Naive thymus-derived CD8-positive, alpha-beta T cell (primary cell): ENCODE measurements around the gene GORASP2. TPM values are rescaled to one million over a fixed set of nuclear protein-coding genes. Genes with fewer than 3 reads are reported as not detected.

ENCODE experiments used
- ATAC-seq, 2 donors: fragments of 150-1000 bp; cut with Tn5 transposase in 1 of 2; sonication (Bioruptor Pico), chemical (Tn5 transposase) in 1 of 2; 1 replicate in 1 of 2; 2 replicates in 1 of 2; pipeline ENCODE4 v1.10.0; 2021; ENCODE audit warnings: mild to moderate bottlenecking in 2 of 2, moderate library complexity in 2 of 2
- POLR2A ChIA-PET: fragments of 350-600 bp; sonication (Branson Sonifier 250); formaldehyde crosslinking; loops from one replicate; lab custom pipeline; 2021; ENCODE audit warnings: antibody characterized with exemption; lab: Charles Lee
- DNase-seq, 10 donors: peaks; one replicate each; pipeline versions ENCODE4 v3.0.0 to v3.0.0-alpha.2; 2020 to 2022
- H3K27ac Mint-ChIP-seq, 10 donors: one replicate each; pipeline ENCODE4 v1.8.0; 2020 to 2022; ENCODE audit warnings: mild to moderate bottlenecking in 10 of 10, mixed read lengths in 10 of 10, moderate library complexity in 4 of 10, inconsistent platforms in 1 of 10
- H3K27me3 Mint-ChIP-seq, 5 donors: one replicate each; pipeline ENCODE4 v1.8.0; 2021 to 2022; ENCODE audit warnings: mixed read lengths in 5 of 5
- H3K36me3 Mint-ChIP-seq, 3 donors: one replicate each; pipeline ENCODE4 v1.8.0; 2020 to 2022; ENCODE audit warnings: mixed read lengths in 3 of 3, mild to moderate bottlenecking in 2 of 3, inconsistent platforms in 1 of 3
- H3K4me1 Mint-ChIP-seq, 4 donors: one replicate each; pipeline ENCODE4 v1.8.0; 2021 to 2022; ENCODE audit warnings: mixed read lengths in 4 of 4
- H3K4me3 Mint-ChIP-seq, 10 donors: one replicate each; pipeline ENCODE4 v1.8.0; 2020 to 2022; ENCODE audit warnings: mild to moderate bottlenecking in 10 of 10, mixed read lengths in 10 of 10, moderate library complexity in 6 of 10, inconsistent platforms in 1 of 10
- H3K9me3 Mint-ChIP-seq, 9 donors: one replicate each; pipeline ENCODE4 v1.8.0; 2020 to 2022; ENCODE audit warnings: mixed read lengths in 9 of 9, mild to moderate bottlenecking in 3 of 9, inconsistent platforms in 1 of 9, moderate library complexity in 1 of 9
- polyA plus RNA-seq, 3 donors: library from polyadenylated mRNA; unstranded; fragments of 300-500 nt; fragmentation: Illumina TruSeq; gene quantifications; one replicate each; pipeline ENCODE4 v1.2.3, GENCODE V29; 2021
- total RNA-seq, 8 experiments: library from RNA in 2 of 8; stranded (reverse) in 2 of 8; gene quantifications; one replicate each; pipeline ENCODE4 v1.2.3 and lab custom pipeline; 2021 to 2026

The GORASP2 gene
- total and polyA plus RNA-seq, 5 experiments from 2014 or later = 66.0 to 91.9 (median 74.7) TPM

- no peaks in the 10 kb centered on the region for H3K27me3 Mint-ChIP-seq
- peak overlapping the region in 2 of 10 donors; percentile 5 to 16 for H3K4me3 Mint-ChIP-seq
- peaks cover 10 to 30% (median 28%) of the 10 kb centered on the region in 4 donors for H3K4me1 Mint-ChIP-seq
- H3K36me3 Mint-ChIP-seq = peaks cover 0 to 3% (median 2%) of the 10 kb centered on the region in 3 donors
- ATAC-seq (no peak), DNase-seq (no peak)
- POLR2A ChIA-PET = no interaction called here
- H3K9me3 Mint-ChIP-seq = peaks cover 0 to 3% (median 0%) of the 10 kb centered on the region in 9 donors
- H3K27ac Mint-ChIP-seq = peak overlapping the region in 6 of 10 donors; percentile 21 to 77 (median 48)
Measured at GRCh38 chr2:170926743-170927297, 2.2 kb upstream of the GORASP2 start.

GRCh38 chr2:170928036-170928823, 823 bp upstream of the GORASP2 start:
- POLR2A ChIA-PET = interaction anchor here (0.6 to 4.0 kb wide), 11 partner anchors 9 to 1628 kb away, joined by 3 to 41 read pairs (median 5); partner anchors contain the start of genes DCAF17, METTL8, PDK1 and TLK1
- peak in 3 of 10 donors; percentile 1 to 4 (median 4) for DNase-seq

GRCh38 chr2:170929686-170930050, 615 bp downstream of the GORASP2 start:
- POLR2A ChIA-PET = interaction anchor here (1.2 to 4.0 kb wide), 7 partner anchors 11 to 504 kb away, joined by 4 to 41 read pairs (median 8); partner anchors contain the start of genes DCAF17, METTL8 and TLK1
- peaks cover 0 to 15% (median 3%) of the 10 kb centered on the region in 3 donors for H3K36me3 Mint-ChIP-seq
- H3K27ac Mint-ChIP-seq = peak overlapping the region; percentile 93 to 99 (median 95)
- peak overlapping the region; percentile 93 to 99 (median 96) for H3K4me3 Mint-ChIP-seq
- no peaks in the 10 kb centered on the region for H3K9me3 Mint-ChIP-seq
- peaks cover 15 to 50% (median 45%) of the 10 kb centered on the region in 4 donors for H3K4me1 Mint-ChIP-seq
- no peaks in the 10 kb centered on the region for H3K27me3 Mint-ChIP-seq
- peak in 6 of 10 donors; percentile 2 to 65 (median 28) for DNase-seq
- ATAC-seq = peak in 1 of 2 donors; percentile 1

More at GRCh38 chr2:170928036-170928823, 823 bp upstream of the GORASP2 start:
- Mint-ChIP-seq H3K4me1 (peaks cover 13 to 40% (median 36%) of the 10 kb centered on the region in 4 donors), H3K9me3 (no peaks in the 10 kb centered on the region), H3K27ac (peak overlapping the region; percentile 86 to 95 (median 94)), H3K4me3 (peak overlapping the region; percentile 83 to 99 (median 93)), H3K27me3 (no peaks in the 10 kb centered on the region), H3K36me3 (peaks cover 0 to 7% (median 3%) of the 10 kb centered on the region in 3 donors)
- ATAC-seq = no peak

- Mint-ChIP-seq H3K9me3 (no peaks in the 10 kb centered on the region), H3K27me3 (no peaks in the 10 kb centered on the region), H3K36me3 (peaks cover 0 to 22% (median 3%) of the 10 kb centered on the region in 3 donors), H3K4me1 (peaks cover 15 to 53% (median 50%) of the 10 kb centered on the region in 4 donors), H3K4me3 (peak overlapping the region; percentile 93 to 99 (median 96)), H3K27ac (peak overlapping the region; percentile 93 to 99 (median 95))
- ATAC-seq = peak; percentile 28 to 45
- POLR2A ChIA-PET = interaction anchor here (0.8 to 4.0 kb wide), 8 partner anchors 11 to 507 kb away, joined by 3 to 41 read pairs (median 4); partner anchors contain the start of genes DCAF17, METTL8 and TLK1
- DNase-seq = peak; percentile 27 to 78 (median 60)
Measured at GRCh38 chr2:170930131-170930990, 1.3 kb downstream of the GORASP2 start.

- Mint-ChIP-seq H3K27ac (peak overlapping the region in 5 of 10 donors; percentile 95 to 98 (median 95)), H3K4me3 (peak overlapping the region; percentile 15 to 99 (median 96)), H3K9me3 (no peaks in the 10 kb centered on the region), H3K36me3 (peaks cover 0 to 27% (median 3%) of the 10 kb centered on the region in 3 donors), H3K4me1 (peaks cover 16 to 58% (median 54%) of the 10 kb centered on the region in 4 donors), H3K27me3 (no peaks in the 10 kb centered on the region)
- DNase-seq (no peak), ATAC-seq (no peak)
- POLR2A ChIA-PET = interaction anchor here (1.0 to 4.0 kb wide), 4 partner anchors 42 to 506 kb away, joined by 3 to 41 read pairs (median 22); partner anchors contain the start of genes DCAF17, METTL8 and TLK1
Measured at GRCh38 chr2:170930991-170931266, 1.9 kb downstream of the GORASP2 start.

GRCh38 chr2:170932166-170932565, 3.1 kb downstream of the GORASP2 start:
- POLR2A ChIA-PET = interaction anchor here (0.6 kb wide), 1 partner anchor 15 kb away, joined by 6 read pairs; no protein-coding TSS in a partner anchor
- no peaks in the 10 kb centered on the region for H3K27me3 Mint-ChIP-seq
- H3K4me3 Mint-ChIP-seq = peak overlapping the region in 6 of 10 donors; percentile 20 to 68 (median 43)
- H3K27ac Mint-ChIP-seq = peak overlapping the region in 2 of 10 donors; percentile 9 to 30
- DNase-seq (no peak), ATAC-seq (no peak)
- peaks cover 0 to 33% (median 3%) of the 10 kb centered on the region in 3 donors for H3K36me3 Mint-ChIP-seq
- H3K4me1 Mint-ChIP-seq = peaks cover 16 to 64% (median 60%) of the 10 kb centered on the region in 4 donors
- H3K9me3 Mint-ChIP-seq = no peaks in the 10 kb centered on the region

GRCh38 chr2:170932948-170933347, 3.9 kb downstream of the GORASP2 start:
- ATAC-seq = no peak
- Mint-ChIP-seq H3K9me3 (no peaks in the 10 kb centered on the region), H3K27me3 (no peaks in the 10 kb centered on the region), H3K36me3 (peaks cover 0 to 35% (median 3%) of the 10 kb centered on the region in 3 donors), H3K27ac (peak overlapping the region in 1 of 10 donors; percentile 10), H3K4me1 (peaks cover 17 to 70% (median 65%) of the 10 kb centered on the region in 4 donors), H3K4me3 (no peak overlapping the region)
- no peak for DNase-seq
- POLR2A ChIA-PET = no interaction called here

- Mint-ChIP-seq H3K4me1 (peaks cover 26 to 80% (median 78%) of the 10 kb centered on the region in 4 donors), H3K4me3 (peak overlapping the region in 5 of 10 donors; percentile 13 to 56 (median 23)), H3K36me3 (peaks cover 0 to 49% (median 0%) of the 10 kb centered on the region in 3 donors), H3K27me3 (no peaks in the 10 kb centered on the region), H3K9me3 (no peaks in the 10 kb centered on the region), H3K27ac (peak overlapping the region in 3 of 10 donors; percentile 29 to 72 (median 48))
- POLR2A ChIA-PET = interaction anchor here (2.1 kb wide), 1 partner anchor 9 kb away, joined by 5 read pairs; the partner anchor contains the start of gene GORASP2
- ATAC-seq (no peak), DNase-seq (no peak)
Measured at GRCh38 chr2:170937709-170938379, 8.8 kb downstream of the GORASP2 start.

GRCh38 chr2:170940066-170940465, 11.0 kb downstream of the GORASP2 start:
- DNase-seq (peak in 2 of 10 donors; percentile 2 to 4), ATAC-seq (peak in 1 of 2 donors; percentile 57)
- POLR2A ChIA-PET = no interaction called here
- H3K4me3 Mint-ChIP-seq = peak overlapping the region in 7 of 10 donors; percentile 23 to 65 (median 26)
- H3K4me1 Mint-ChIP-seq = peaks cover 30 to 85% (median 79%) of the 10 kb centered on the region in 4 donors
- H3K9me3 Mint-ChIP-seq = no peaks in the 10 kb centered on the region
- H3K27ac Mint-ChIP-seq = peak overlapping the region in 4 of 10 donors; percentile 11 to 70 (median 52)
- peaks cover 0 to 38% (median 0%) of the 10 kb centered on the region in 3 donors for H3K36me3 Mint-ChIP-seq
- no peaks in the 10 kb centered on the region for H3K27me3 Mint-ChIP-seq

GRCh38 chr2:170942615-170943014, 13.6 kb downstream of the GORASP2 start:
- Mint-ChIP-seq H3K27me3 (no peaks in the 10 kb centered on the region), H3K9me3 (no peaks in the 10 kb centered on the region), H3K27ac (no peak overlapping the region), H3K36me3 (peaks cover 0 to 31% (median 0%) of the 10 kb centered on the region in 3 donors), H3K4me1 (peaks cover 33 to 80% (median 75%) of the 10 kb centered on the region in 4 donors), H3K4me3 (no peak overlapping the region)
- POLR2A ChIA-PET = no interaction called here
- no peak for DNase-seq
- no peak for ATAC-seq

GRCh38 chr2:170943041-170943440, 14.0 kb downstream of the GORASP2 start:
- DNase-seq = no peak
- Mint-ChIP-seq H3K36me3 (peaks cover 0 to 31% (median 0%) of the 10 kb centered on the region in 3 donors), H3K27me3 (no peaks in the 10 kb centered on the region), H3K4me1 (peaks cover 31 to 77% (median 72%) of the 10 kb centered on the region in 4 donors), H3K27ac (no peak overlapping the region), H3K9me3 (no peaks in the 10 kb centered on the region), H3K4me3 (no peak overlapping the region)
- POLR2A ChIA-PET = no interaction called here
- ATAC-seq = no peak
